NCI-H1092 treated with DMSO at 0.1 percent for 48 hours (cell line): ENCODE results near the gene PRR20G.

ENCODE experiments used
- DNase-seq: peaks from one replicate; lab custom pipeline; 2025; lab: John Stamatoyannopoulos, UW

Gene PRR20G

GRCh38 chr3:127263586-127264231 is 24.1 kb downstream of the PRR20G start:
- DNase-seq: no peak

- no peak for DNase-seq
These were observed 24.8 kb downstream of the PRR20G start for GRCh38 chr3:127263037-127263436.

- no peak for DNase-seq
These were observed 25.3 kb downstream of the PRR20G start for GRCh38 chr3:127262533-127262932.

- no peak for DNase-seq
These were observed 25.9 kb downstream of the PRR20G start for GRCh38 chr3:127261925-127262324.

- no peak for DNase-seq
These were observed 26.9 kb downstream of the PRR20G start for GRCh38 chr3:127260826-127261555.

GRCh38 chr3:127260416-127260815 is 27.4 kb downstream of the PRR20G start:
- DNase-seq: no peak

GRCh38 chr3:127259882-127260281 is 28.0 kb downstream of the PRR20G start:
- no peak for DNase-seq

- no peak for DNase-seq
These were observed 29.1 kb downstream of the PRR20G start for GRCh38 chr3:127258733-127259132.

- no peak for DNase-seq
These were observed 30.5 kb downstream of the PRR20G start for GRCh38 chr3:127257351-127257750.

GRCh38 chr3:127256733-127257271 is 31.0 kb downstream of the PRR20G start:
- no peak for DNase-seq

- no peak for DNase-seq
These were observed 31.7 kb downstream of the PRR20G start for GRCh38 chr3:127256138-127256537.

GRCh38 chr3:127255516-127255915 is 32.3 kb downstream of the PRR20G start:
- DNase-seq: no peak

- DNase-seq: peak; percentile 30
These were observed 33.1 kb downstream of the PRR20G start for GRCh38 chr3:127254730-127255129.

- no peak for DNase-seq
These were observed 33.7 kb downstream of the PRR20G start for GRCh38 chr3:127254033-127254644.

- DNase-seq: no peak
These were observed 34.4 kb downstream of the PRR20G start for GRCh38 chr3:127253491-127253890.

GRCh38 chr3:127252446-127252845 is 35.4 kb downstream of the PRR20G start:
- DNase-seq: no peak

- DNase-seq: no peak
These were observed 37.8 kb downstream of the PRR20G start for GRCh38 chr3:127250032-127250431.

- DNase-seq: no peak
These were observed 40.6 kb downstream of the PRR20G start for GRCh38 chr3:127247292-127247691.

GRCh38 chr3:127238602-127239001 is 49.2 kb downstream of the PRR20G start:
- no peak for DNase-seq

GRCh38 chr3:127237835-127238234 is 50.0 kb downstream of the PRR20G start:
- no peak for DNase-seq

GRCh38 chr3:127235706-127236105 is 52.1 kb downstream of the PRR20G start:
- no peak for DNase-seq

GRCh38 chr3:127234778-127235177 is 53.1 kb downstream of the PRR20G start:
- DNase-seq: no peak
